NCI-H2029 treated with DMSO at 0.1 percent for 48 hours (cell line): ENCODE results near the gene PDIA3.
A peak's percentile ranks its signal among the peaks of the same experiment; 100 is the strongest.
"Not testable (repeated sequence)": the region's sequence is repeated elsewhere in the genome, so short reads cannot be mapped to it uniquely, and the experiment has no call there.

Experiments
- DNase-seq: peaks from one replicate; lab custom pipeline; 2025; lab: John Stamatoyannopoulos, UW

Gene PDIA3

GRCh38 chr15:43776718-43777266 is 30.6 kb downstream of the PDIA3 start, which contains the start of gene ELL3:
Gene ELL3 (minus strand): TSS chr15:43776966. CDS start chr15:43776901, 65 bp downstream.
- peak; percentile 30 for DNase-seq

- DNase-seq = peak; percentile 48
These were observed 31.2 kb downstream of the PDIA3 start for GRCh38 chr15:43777267-43777914.

- DNase-seq = no peak
These were observed 32.8 kb downstream of the PDIA3 start for GRCh38 chr15:43779016-43779415.

GRCh38 chr15:43789409-43789808 is 43.2 kb downstream of the PDIA3 start:
- no peak for DNase-seq

GRCh38 chr15:43791993-43792760 is 45.9 kb downstream of the PDIA3 start, which contains the start of gene SERF2:
Gene SERF2 (plus strand): TSS chr15:43792320. CDS start chr15:43792377, 57 bp downstream.
- peak; percentile 72 for DNase-seq

- no peak for DNase-seq
These were observed 46.7 kb downstream of the PDIA3 start for GRCh38 chr15:43792761-43793476.

- DNase-seq = no peak
These were observed 47.4 kb downstream of the PDIA3 start for GRCh38 chr15:43793647-43794046.

- DNase-seq = no peak
These were observed 48.2 kb downstream of the PDIA3 start for GRCh38 chr15:43794269-43795037.

- no peak for DNase-seq
These were observed 49.0 kb downstream of the PDIA3 start for GRCh38 chr15:43795197-43795596.

GRCh38 chr15:43795997-43796396 is 49.8 kb downstream of the PDIA3 start:
- DNase-seq = no peak

GRCh38 chr15:43796566-43796965 is 50.3 kb downstream of the PDIA3 start:
- DNase-seq = no peak

- peak; percentile 5 for DNase-seq
These were observed 53.1 kb downstream of the PDIA3 start for GRCh38 chr15:43799209-43799944.

- no peak for DNase-seq
These were observed 53.7 kb downstream of the PDIA3 start, which contains the start of gene SERINC4 for GRCh38 chr15:43799945-43800285. Gene SERINC4 (minus strand): TSS chr15:43800220. CDS start chr15:43799986, 234 bp downstream.

GRCh38 chr15:43800286-43801141 is 54.3 kb downstream of the PDIA3 start, which contains the start of gene HYPK:
Gene HYPK (plus strand): TSS chr15:43800599. CDS start chr15:43800623, 24 bp downstream.
- DNase-seq = peak; percentile 9

- DNase-seq = not testable (repeated sequence)
These were observed 56.4 kb downstream of the PDIA3 start for GRCh38 chr15:43802676-43803075.

GRCh38 chr15:43808435-43808950 is 62.3 kb downstream of the PDIA3 start:
- no peak for DNase-seq

GRCh38 chr15:43808960-43809678 is 62.9 kb downstream of the PDIA3 start:
- no peak for DNase-seq

- DNase-seq = not testable (repeated sequence)
These were observed 68.8 kb downstream of the PDIA3 start for GRCh38 chr15:43815064-43815463.

- no peak for DNase-seq
These were observed 75.3 kb downstream of the PDIA3 start for GRCh38 chr15:43821505-43821904.
